HCT116 (cell line): Measurements from ENCODE around the gene SRP68. TPM values are rescaled to one million over a fixed set of nuclear protein-coding genes. Genes with fewer than 3 reads are reported as not detected.

Experiments used
- ATAC-seq: fragments of 200-7000 bp; cut with Tn5 transposase; 2 replicates; pipeline ENCODE4 v1.9.1; 2020; ENCODE audit warnings: mild to moderate bottlenecking, moderate library complexity
- BruUV-seq: library from RNA; stranded (reverse); fragments of 400-500 nt; replicated peaks from 2 replicates; lab custom pipeline; 2021; lab: Mats Ljungman, UMichigan
- CTCF ChIA-PET: fragments of 300-600 bp; sonication (Branson Sonifier 250); formaldehyde crosslinking; loops from one replicate; lab custom pipeline; 2021; ENCODE audit warnings: antibody characterized with exemption; lab: Charles Lee
- POLR2A ChIA-PET: fragments of 300-600, 350-600 bp; sonication (Branson Sonifier 250); formaldehyde crosslinking; loops from one replicate; lab custom pipeline; 2021; ENCODE audit warnings: antibody characterized with exemption; lab: Charles Lee
- RAD21 ChIA-PET, 2 experiments: fragments of 300-600 bp; sonication (Branson Sonifier 250); formaldehyde crosslinking; loops; one replicate each; lab custom pipeline; 2023; ENCODE audit warnings: low total read pairs in 2 of 2; ENCODE audit not compliant: uncharacterized antibody in 2 of 2, unreplicated experiment in 2 of 2, low non-redundant PET in 1 of 2; lab: Charles Lee
- DNase-seq: peaks from one replicate; pipeline ENCODE4 v3.0.0-alpha.2; 2010; ENCODE audit warnings: low read depth, low spot score
- H2AFZ ChIP-seq: fragments of 200-600 bp; shearing (Covaris generic), sonication (generic); 2 replicates; pipeline ENCODE4 v1.6.1; 2017; ENCODE audit warnings: low read depth, mixed run types, mixed read lengths, antibody characterized with exemption, low read length; ENCODE audit not compliant: poor library complexity, severe bottlenecking
- H3K27ac ChIP-seq: 2 replicates; pipeline ENCODE4 v1.5.1; 2012; ENCODE audit warnings: low read depth, low read length
- H3K27me3 ChIP-seq: fragments of 200-600 bp; sonication (generic); 2 replicates; pipeline ENCODE4 v1.6.1; 2016; ENCODE audit warnings: mixed run types, low read length, mixed read lengths; ENCODE audit not compliant: insufficient read depth
- H3K36me3 ChIP-seq, 2 experiments: fragments of 200-500 bp in 1 of 2; fragments of 200-600 bp in 1 of 2; sonication (Bioruptor generic) in 1 of 2; sonication (generic) in 1 of 2; 2 replicates each; pipeline versions ENCODE4 v1.5.1 to v1.6.1; 2014 to 2016; ENCODE audit warnings: low read length in 2 of 2, inconsistent platforms in 1 of 2, mixed read lengths in 1 of 2, mixed run types in 1 of 2; ENCODE audit not compliant: insufficient read depth in 2 of 2, control insufficient read depth in 1 of 2
- H3K4me1 ChIP-seq, 2 experiments: fragments of 200-600 bp in 1 of 2; sonication (generic) in 1 of 2; 2 replicates each; pipeline versions ENCODE4 v1.5.1 to v1.6.1; 2012 to 2017; ENCODE audit warnings: low read length in 2 of 2, inconsistent platforms in 1 of 2, mild to moderate bottlenecking in 1 of 2, mixed read lengths in 1 of 2, mixed run types in 1 of 2, moderate library complexity in 1 of 2; ENCODE audit not compliant: insufficient read depth in 2 of 2, control insufficient read depth in 1 of 2
- H3K4me2 ChIP-seq: fragments of 200-600 bp; sonication (generic); 2 replicates; pipeline ENCODE4 v1.6.1; 2017; ENCODE audit warnings: mixed run types, low read length, mixed read lengths
- H3K4me3 ChIP-seq, 2 experiments: fragments of 200-600 bp in 1 of 2; sonication (generic) in 1 of 2; replicated peaks in 1 of 2; 2 replicates each; pipeline ENCODE4 v1.5.1; 2011 to 2016; ENCODE audit warnings: low read length in 2 of 2, control low read depth in 1 of 2, low read depth in 1 of 2, mild to moderate bottlenecking in 1 of 2, mixed read lengths in 1 of 2, mixed run types in 1 of 2
- H3K79me2 ChIP-seq: fragments of 200-600 bp; sonication (generic); 2 replicates; pipeline ENCODE4 v1.6.1; 2017; ENCODE audit warnings: mild to moderate bottlenecking, mixed run types, low read length, moderate library complexity, mixed read lengths; ENCODE audit not compliant: insufficient read depth
- H3K9ac ChIP-seq: fragments of 200-600 bp; sonication (generic); 2 replicates; pipeline ENCODE4 v1.6.1; 2016; ENCODE audit warnings: low read length, mixed read lengths
- H3K9me2 ChIP-seq: fragments of 200-600 bp; sonication (generic), shearing (Covaris generic); 2 replicates; pipeline ENCODE4 v1.6.1; 2017; ENCODE audit warnings: mixed run types, mild to moderate bottlenecking, moderate library complexity; ENCODE audit not compliant: insufficient read depth
- H3K9me3 ChIP-seq, 2 experiments: fragments of 200-500 bp in 1 of 2; fragments of 200-600 bp in 1 of 2; sonication (Bioruptor generic) in 1 of 2; sonication (generic) in 1 of 2; 2 replicates each; pipeline ENCODE4 v1.6.1; 2014 to 2017; ENCODE audit warnings: low read length in 2 of 2, mixed read lengths in 2 of 2, inconsistent platforms in 1 of 2, low read depth in 1 of 2, mild to moderate bottlenecking in 1 of 2, mixed run types in 1 of 2, moderate library complexity in 1 of 2; ENCODE audit not compliant: control insufficient read depth in 1 of 2, insufficient read depth in 1 of 2
- H4K20me1 ChIP-seq: fragments of 200-600 bp; sonication (generic), shearing (Covaris generic); 2 replicates; pipeline ENCODE4 v1.6.1; 2017; ENCODE audit warnings: mixed run types, mild to moderate bottlenecking, moderate library complexity; ENCODE audit not compliant: insufficient read depth
- ATF3 ChIP-seq: IDR thresholded peaks from 2 replicates; pipeline ENCODE4 v1.6.1; 2012
- CBX3 ChIP-seq: IDR thresholded peaks from 2 replicates; pipeline ENCODE4 v1.6.1; 2012; ENCODE audit warnings: low read depth
- CTCF ChIP-seq, 3 experiments: fragments of 200-600 bp in 1 of 3; sonication (generic) in 1 of 3; IDR thresholded peaks in 2 of 3; conservative IDR thresholded peaks in 1 of 3; 2 replicates each; pipeline ENCODE4 v1.5.1; 2012 to 2017; ENCODE audit warnings: low read depth in 2 of 3, low read length in 2 of 3, antibody characterized with exemption in 1 of 3, borderline replicate concordance in 1 of 3, control low read depth in 1 of 3, mild to moderate bottlenecking in 1 of 3, mixed read lengths in 1 of 3, mixed run types in 1 of 3, moderate library complexity in 1 of 3; ENCODE audit not compliant: insufficient read depth in 1 of 3
- EZH2 ChIP-seq: fragments of 200-600 bp; sonication (generic); IDR thresholded peaks from 2 replicates; pipeline ENCODE4 v1.6.1; 2017; ENCODE audit warnings: antibody characterized with exemption, mixed run types
- FOSL1 ChIP-seq: IDR thresholded peaks from 2 replicates; pipeline ENCODE4 v1.6.1; 2012; ENCODE audit warnings: low read depth
- POLR2AphosphoS5 ChIP-seq: IDR thresholded peaks from 2 replicates; pipeline ENCODE4 v1.6.1; 2011; ENCODE audit warnings: mild to moderate bottlenecking, low read depth, low read length, moderate library complexity
- REST ChIP-seq: IDR thresholded peaks from 2 replicates; pipeline ENCODE4 v1.6.1; 2012; ENCODE audit warnings: low read depth
- SIN3A ChIP-seq: IDR thresholded peaks from 2 replicates; pipeline ENCODE4 v1.6.1; 2012; ENCODE audit warnings: low read depth
- SRF ChIP-seq: IDR thresholded peaks from 2 replicates; pipeline ENCODE4 v1.6.1; 2012; ENCODE audit warnings: low read depth
- YY1 ChIP-seq: IDR thresholded peaks from 2 replicates; pipeline ENCODE4 v1.6.1; 2011; ENCODE audit warnings: low read length, low read depth, moderate library complexity, mild to moderate bottlenecking; ENCODE audit not compliant: insufficient replicate concordance; ENCODE audit errors: extremely low read depth
- ZBTB33 ChIP-seq: IDR thresholded peaks from 2 replicates; pipeline ENCODE4 v1.6.1; 2011; ENCODE audit warnings: mild to moderate bottlenecking, low read length, moderate library complexity; ENCODE audit not compliant: insufficient replicate concordance; ENCODE audit errors: extremely low read depth
- intact Hi-C: fragments of 100-400 bp; cut with micrococcal nuclease; formaldehyde crosslinking; loops from 2 replicates; pipeline ENCODE4 v1.10.0; 2022
- total RNA-seq: library from RNA; stranded (reverse); gene quantifications from one replicate; pipeline ENCODE4 v1.2.1, GENCODE V29; 2021; ENCODE audit not compliant: unreplicated experiment

Gene SRP68
- total RNA-seq, 1 experiment from 2014 or later: 152 TPM

GRCh38 chr17:76085731-76086366 lies 13.5 kb upstream of the SRP68 start (continued):
- no peak for TF ChIP-seq ZBTB33
- no peak for TF ChIP-seq CBX3
- no peak for TF ChIP-seq CTCF (IDR thresholded peaks at IDR 0.05 in 2 of 3, conservative IDR thresholded peaks at IDR 0.05 in 1 of 3; ENCODE audit: borderline replicate concordance in 1 of 3, insufficient read depth in 1 of 3, low read depth in 2 of 3, low read length in 2 of 3)
- TF ChIP-seq, all 23 proteins: peak for 0

- Histone ChIP-seq H3K4me1 (no peaks in the 10 kb centered on the region), H3K4me2 (no peak overlapping the region), H3K79me2 (no peaks in the 10 kb centered on the region), H2AFZ (no peak overlapping the region), H3K36me3 (peaks cover 33 to 43% of the 10 kb centered on the region in 2 experiments; a peak in 3 of 4 replicates), H3K9me3 (no peaks in the 10 kb centered on the region), H3K27ac (no peak overlapping the region), H3K9ac (no peak overlapping the region), H4K20me1 (no peaks in the 10 kb centered on the region), H3K9me2 (no peaks in the 10 kb centered on the region), H3K27me3 (no peaks in the 10 kb centered on the region), H3K4me3 (no peak overlapping the region)
- DNase-seq (no peak), ATAC-seq (no peak)
- ChIA-PET RAD21 (no interaction called here), POLR2A (interaction anchor here (0.9 kb wide), 1 partner anchor 10 kb away, joined by 3 read pairs; no protein-coding TSS in a partner anchor), CTCF (no interaction called here)
- intact Hi-C loops: no loop called here
- no TSS peak for BruUV-seq
- TF ChIP-seq EZH2 (no peak), ATF3 (no peak), CTCF (IDR thresholded peaks at IDR 0.05 in 2 of 3, conservative IDR thresholded peaks at IDR 0.05 in 1 of 3; ENCODE audit: borderline replicate concordance in 1 of 3, insufficient read depth in 1 of 3, low read depth in 2 of 3, low read length in 2 of 3) (no peak), SRF (no peak), YY1 (no peak), REST (no peak), FOSL1 (no peak), POLR2AphosphoS5 (no peak), SIN3A (no peak)
Observed at GRCh38 chr17:76085066-76085730, 12.9 kb upstream of the SRP68 start.
